Prostate gland (tissue), 2 donors: ENCODE results near the gene AKAP8. TPM values are rescaled to one million over a fixed set of nuclear protein-coding genes. Genes with fewer than 3 reads are reported as not detected.
"Not testable (repeated sequence)": the region's sequence is repeated elsewhere in the genome, so short reads cannot be mapped to it uniquely, and the experiment has no call there.

Experiments used
- DNase-seq: peaks from one replicate; pipeline ENCODE4 v3.0.0-alpha.2; 2019; ENCODE audit warnings: low spot score
- H3K27ac ChIP-seq, 2 donors: fragments of 200-600 bp; sonication (generic); 2 replicates each; pipeline ENCODE4 v1.5.1; 2017 to 2019
- H3K27me3 ChIP-seq: fragments of 200-600 bp; sonication (generic); replicated peaks from 2 replicates; pipeline ENCODE4 v1.5.1; 2019; ENCODE audit not compliant: insufficient read depth
- H3K36me3 ChIP-seq, 2 donors: fragments of 200-600 bp; sonication (generic); 1 replicate in 1 of 2; 2 replicates in 1 of 2; pipeline versions ENCODE4 v1.5.1 to v1.8.1; 2017 to 2019
- H3K4me1 ChIP-seq: fragments of 200-600 bp; sonication (generic); replicated peaks from 2 replicates; pipeline ENCODE4 v1.5.1; 2019
- H3K4me3 ChIP-seq, 2 donors: fragments of 200-600 bp; sonication (generic); 2 replicates each; pipeline ENCODE4 v1.5.1; 2017 to 2019
- H3K9me3 ChIP-seq: fragments of 200-600 bp; sonication (generic); 2 replicates; pipeline ENCODE4 v1.5.1; 2017
- CTCF ChIP-seq, 4 experiments: fragments of 200-600 bp in 2 of 4; fragments of 450-650 bp in 2 of 4; sonication (generic) in 2 of 4; IDR thresholded peaks; 1 replicate in 3 of 4; 2 replicates in 1 of 4; pipeline ENCODE4 v1.5.1; 2016 to 2019; ENCODE audit warnings: antibody characterized with exemption in 4 of 4, mild to moderate bottlenecking in 2 of 4, moderate library complexity in 2 of 4
- POLR2A ChIP-seq: fragments of 450-650 bp; IDR thresholded peaks from one replicate; pipeline ENCODE4 v1.6.1; 2016; ENCODE audit warnings: antibody characterized with exemption, mild to moderate bottlenecking
- POLR2AphosphoS5 ChIP-seq: sonication (generic); formaldehyde crosslinking; IDR thresholded peaks from one replicate; pipeline ENCODE4 v1.6.1; 2017; ENCODE audit warnings: antibody characterized with exemption
- WGBS: methylation state at CpG from one replicate; pipeline ENCODE4 v1.1.5; 2018; 5-methylcytosine and 5-hydroxymethylcytosine counted together
- intact Hi-C: fragments of 100-400 bp; cut with DNase I; formaldehyde crosslinking; loops from one replicate; pipeline ENCODE4 v1.14.2; 2022
- total RNA-seq, 2 donors: library from RNA; depleted of rRNA; stranded (reverse); fragments of >200 nt; gene quantifications; one replicate each; pipeline ENCODE4 v1.1.0, GENCODE V29; 2016

Gene AKAP8
- total RNA-seq, 2 donors from 2014 or later, result 30.3 to 34.2 TPM

- Histone ChIP-seq H3K4me3 (no peak overlapping the region), H3K9me3 (no peaks in the 10 kb centered on the region), H3K4me1 (no peaks in the 10 kb centered on the region), H3K27ac (no peak overlapping the region), H3K36me3 (peaks cover 24 to 28% of the 10 kb centered on the region in 2 donors), H3K27me3 (no peaks in the 10 kb centered on the region)
- TF ChIP-seq POLR2A (no peak), POLR2AphosphoS5 (no peak), CTCF (IDR thresholded peaks at IDR 0.05) (no peak)
- intact Hi-C loops, result no loop called here
- WGBS, result 89% methylated on average over 3 of the region's 3 CpGs
- no peak for DNase-seq
These were observed 20.7 kb downstream of the AKAP8 start for GRCh38 chr19:15358918-15359317.

GRCh38 chr19:15357906-15358305, 21.7 kb downstream of the AKAP8 start:
- TF ChIP-seq POLR2AphosphoS5 (no peak), POLR2A (no peak), CTCF (IDR thresholded peaks at IDR 0.05) (no peak)
- no peaks in the 10 kb centered on the region for H3K4me1 ChIP-seq
- H3K4me3 ChIP-seq, result no peak overlapping the region
- 100% methylated on average over 4 of the region's 4 CpGs for WGBS
- no peak overlapping the region for H3K27ac ChIP-seq
- no peak for DNase-seq
- intact Hi-C loops, result no loop called here
- no peaks in the 10 kb centered on the region for H3K27me3 ChIP-seq
- H3K9me3 ChIP-seq, result no peaks in the 10 kb centered on the region
- H3K36me3 ChIP-seq, result peaks cover 24 to 28% of the 10 kb centered on the region in 2 donors

GRCh38 chr19:15354566-15355296, 24.9 kb downstream of the AKAP8 start:
- WGBS, result 67% methylated on average over 27 of the region's 27 CpGs
- no peak for DNase-seq
- Histone ChIP-seq H3K27ac (no peak overlapping the region), H3K27me3 (no peaks in the 10 kb centered on the region), H3K4me1 (no peaks in the 10 kb centered on the region), H3K9me3 (no peaks in the 10 kb centered on the region), H3K36me3 (peaks cover 13 to 21% of the 10 kb centered on the region in 2 donors), H3K4me3 (no peak overlapping the region)
- TF ChIP-seq POLR2A (no peak), POLR2AphosphoS5 (no peak), CTCF (IDR thresholded peaks at IDR 0.05) (no peak)
- intact Hi-C loops, result no loop called here

- DNase-seq, result no peak
- H3K27ac ChIP-seq, result no peak overlapping the region
- no peak overlapping the region for H3K4me3 ChIP-seq
- H3K36me3 ChIP-seq, result peaks cover 7 to 14% of the 10 kb centered on the region in 2 donors
- intact Hi-C loops, result no loop called here
- H3K4me1 ChIP-seq, result no peaks in the 10 kb centered on the region
- H3K9me3 ChIP-seq, result no peaks in the 10 kb centered on the region
- H3K27me3 ChIP-seq, result no peaks in the 10 kb centered on the region
- 94% methylated on average over 4 of the region's 4 CpGs for WGBS
- TF ChIP-seq POLR2A, result no peak
These were observed 25.7 kb downstream of the AKAP8 start for GRCh38 chr19:15353908-15354307.

- intact Hi-C loops, H3K27me3 ChIP-seq, H3K4me3 ChIP-seq, H3K36me3 ChIP-seq, H3K9me3 ChIP-seq, H3K4me1 ChIP-seq, H3K27ac ChIP-seq, DNase-seq: not testable (repeated sequence)
- WGBS, result 90% methylated on average over 8 of the region's 8 CpGs
These were observed 27.1 kb downstream of the AKAP8 start for GRCh38 chr19:15352535-15352934.

- H3K27me3 ChIP-seq, intact Hi-C loops, H3K4me1 ChIP-seq, DNase-seq, H3K4me3 ChIP-seq, H3K27ac ChIP-seq, H3K36me3 ChIP-seq, H3K9me3 ChIP-seq: not testable (repeated sequence)
- WGBS, result 97% methylated on average over 11 of the region's 11 CpGs
These were observed 38.3 kb downstream of the AKAP8 start for GRCh38 chr19:15341328-15341727.
